Measurements from ENCODE around the gene CLPSL1. TPM values are rescaled to one million over a fixed set of nuclear protein-coding genes. Genes with fewer than 3 reads are reported as not detected.

The CLPSL1 gene
- total RNA-seq, 1 experiment from 2014 or later = not detected

DNA sequence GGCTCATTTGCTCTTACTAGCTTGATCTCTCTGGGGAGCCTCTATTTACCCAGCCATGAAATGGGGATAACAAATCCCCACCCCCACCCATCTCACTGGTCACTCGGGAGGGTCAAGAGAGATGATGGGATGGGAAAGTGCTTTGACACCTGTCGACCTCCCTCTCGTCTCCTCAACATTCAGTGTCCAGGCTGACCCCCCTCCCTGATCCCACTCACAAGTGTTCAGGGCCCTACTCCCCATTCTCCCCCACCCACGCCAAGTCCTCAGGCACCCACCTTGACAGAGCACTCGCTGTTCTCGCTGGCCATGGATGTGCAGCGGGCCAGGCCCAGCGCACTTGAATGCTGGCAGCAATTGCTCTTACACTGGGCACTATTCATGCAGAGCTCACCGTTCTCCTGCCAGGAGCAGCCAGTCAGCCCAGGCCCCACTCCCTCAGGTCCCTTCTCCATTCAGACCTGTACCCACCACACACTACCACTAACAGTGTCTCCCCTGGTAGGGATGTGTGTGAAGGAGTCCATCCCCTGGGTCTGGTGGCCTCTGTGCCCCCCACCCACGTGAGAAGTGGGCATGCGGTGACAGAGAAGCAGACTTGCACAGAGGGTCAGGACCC, 14.7 kb downstream of the CLPSL1 start:
- ATAC-seq = no peak

DNA sequence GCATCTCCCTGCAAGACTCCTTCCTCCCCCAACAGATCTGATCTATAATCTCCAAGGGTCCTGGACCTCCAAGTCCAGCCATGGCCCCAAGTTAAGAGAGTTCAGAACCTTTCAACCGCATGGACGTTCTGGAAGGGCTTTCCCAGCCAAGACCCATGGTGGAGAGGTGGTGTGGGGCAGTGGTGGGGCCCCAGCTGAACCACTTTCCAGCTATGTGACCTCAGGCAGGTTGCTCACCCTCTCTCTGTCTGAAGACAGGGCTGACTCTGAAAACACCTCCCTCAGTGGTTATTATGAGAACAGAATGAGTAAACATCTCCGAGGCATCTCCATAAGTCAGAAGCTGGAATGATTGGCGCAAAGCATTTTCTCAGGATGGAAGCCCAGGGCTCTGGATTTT, 15.4 kb downstream of the CLPSL1 start:
- H3K27ac ChIP-seq (ENCODE audit: low read length) = no peak overlapping the region
- H3K36me3 ChIP-seq (ENCODE audit: low read depth, low read length) = no peaks in the 10 kb centered on the region
- no peaks in the 10 kb centered on the region for H3K27me3 ChIP-seq (ENCODE audit: low read length)
- TF ChIP-seq EZH2 (IDR thresholded peaks at IDR 0.05; ENCODE audit: low read length, unreplicated experiment) (no peak), EZH2phosphoT487 (IDR thresholded peaks at IDR 0.05; ENCODE audit: borderline replicate concordance, low read length) (no peak)
- TF ChIP-seq, protein P1, sequence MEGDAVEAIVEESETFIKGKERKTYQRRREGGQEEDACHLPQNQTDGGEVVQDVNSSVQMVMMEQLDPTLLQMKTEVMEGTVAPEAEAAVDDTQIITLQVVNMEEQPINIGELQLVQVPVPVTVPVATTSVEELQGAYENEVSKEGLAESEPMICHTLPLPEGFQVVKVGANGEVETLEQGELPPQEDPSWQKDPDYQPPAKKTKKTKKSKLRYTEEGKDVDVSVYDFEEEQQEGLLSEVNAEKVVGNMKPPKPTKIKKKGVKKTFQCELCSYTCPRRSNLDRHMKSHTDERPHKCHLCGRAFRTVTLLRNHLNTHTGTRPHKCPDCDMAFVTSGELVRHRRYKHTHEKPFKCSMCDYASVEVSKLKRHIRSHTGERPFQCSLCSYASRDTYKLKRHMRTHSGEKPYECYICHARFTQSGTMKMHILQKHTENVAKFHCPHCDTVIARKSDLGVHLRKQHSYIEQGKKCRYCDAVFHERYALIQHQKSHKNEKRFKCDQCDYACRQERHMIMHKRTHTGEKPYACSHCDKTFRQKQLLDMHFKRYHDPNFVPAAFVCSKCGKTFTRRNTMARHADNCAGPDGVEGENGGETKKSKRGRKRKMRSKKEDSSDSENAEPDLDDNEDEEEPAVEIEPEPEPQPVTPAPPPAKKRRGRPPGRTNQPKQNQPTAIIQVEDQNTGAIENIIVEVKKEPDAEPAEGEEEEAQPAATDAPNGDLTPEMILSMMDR (conservative IDR thresholded peaks at IDR 0.05; ENCODE audit: low read depth, low read length) = no peak
- H3K9me2 ChIP-seq (replicated peaks; ENCODE audit: low read length) = no peaks in the 10 kb centered on the region
- ATAC-seq (no peak), DNase-seq (peak; percentile 17)
- no peaks in the 10 kb centered on the region for H3F3A ChIP-seq (ENCODE audit: low read length, unreplicated experiment)
- CTCF ChIA-PET = no interaction called here
- H3K79me2 ChIP-seq (ENCODE audit: low read length) = no peaks in the 10 kb centered on the region
- no peak overlapping the region for H2AFZ ChIP-seq (ENCODE audit: low read length)
- no peak overlapping the region for H3K9ac ChIP-seq (ENCODE audit: low read length)
- no peak overlapping the region for H3K4me3 ChIP-seq (ENCODE audit: low read length)
- no peaks in the 10 kb centered on the region for H4K20me1 ChIP-seq (ENCODE audit: low read length)
- no TSS peak for BruUV-seq (replicated peaks)
- H3K4me2 ChIP-seq (ENCODE audit: low read length) = no peak overlapping the region
- POLR2A ChIA-PET (ENCODE audit: unreplicated experiment) = no interaction called here
- H3K9me3 ChIP-seq (ENCODE audit: low read length) = no peaks in the 10 kb centered on the region
- H3K4me1 ChIP-seq (ENCODE audit: insufficient read depth, low read length) = no peaks in the 10 kb centered on the region
- intact Hi-C loops (cut with micrococcal nuclease) = no loop called here

More for the DNA sequence above, 14.7 kb downstream of the CLPSL1 start:
- no peaks in the 10 kb centered on the region for H3K79me2 ChIP-seq (ENCODE audit: low read length)
- TF ChIP-seq, protein P1 (conservative IDR thresholded peaks at IDR 0.05; ENCODE audit: low read depth, low read length) = no peak
- H3K9me2 ChIP-seq (replicated peaks; ENCODE audit: low read length) = no peaks in the 10 kb centered on the region
- no peak overlapping the region for H3K4me3 ChIP-seq (ENCODE audit: low read length)
- no peak overlapping the region for H3K4me2 ChIP-seq (ENCODE audit: low read length)
- no peaks in the 10 kb centered on the region; the same call in 1 of the 2 replicates for H3K27me3 ChIP-seq (ENCODE audit: low read length)
- no peaks in the 10 kb centered on the region for H3K36me3 ChIP-seq (ENCODE audit: low read depth, low read length)
- ChIA-PET CTCF (no interaction called here), POLR2A (ENCODE audit: unreplicated experiment) (no interaction called here)
- H4K20me1 ChIP-seq (ENCODE audit: low read length) = no peaks in the 10 kb centered on the region
- H3F3A ChIP-seq (ENCODE audit: low read length, unreplicated experiment) = no peaks in the 10 kb centered on the region
- DNase-seq = no peak
- H3K4me1 ChIP-seq (ENCODE audit: insufficient read depth, low read length) = no peaks in the 10 kb centered on the region
- no peak overlapping the region for H3K9ac ChIP-seq (ENCODE audit: low read length)
- intact Hi-C loops (cut with micrococcal nuclease) = no loop called here
- no TSS peak for BruUV-seq (replicated peaks)
- no peak overlapping the region for H3K27ac ChIP-seq (ENCODE audit: low read length)
- H2AFZ ChIP-seq (ENCODE audit: low read length) = no peak overlapping the region
- no peaks in the 10 kb centered on the region for H3K9me3 ChIP-seq (ENCODE audit: low read length)

DNA sequence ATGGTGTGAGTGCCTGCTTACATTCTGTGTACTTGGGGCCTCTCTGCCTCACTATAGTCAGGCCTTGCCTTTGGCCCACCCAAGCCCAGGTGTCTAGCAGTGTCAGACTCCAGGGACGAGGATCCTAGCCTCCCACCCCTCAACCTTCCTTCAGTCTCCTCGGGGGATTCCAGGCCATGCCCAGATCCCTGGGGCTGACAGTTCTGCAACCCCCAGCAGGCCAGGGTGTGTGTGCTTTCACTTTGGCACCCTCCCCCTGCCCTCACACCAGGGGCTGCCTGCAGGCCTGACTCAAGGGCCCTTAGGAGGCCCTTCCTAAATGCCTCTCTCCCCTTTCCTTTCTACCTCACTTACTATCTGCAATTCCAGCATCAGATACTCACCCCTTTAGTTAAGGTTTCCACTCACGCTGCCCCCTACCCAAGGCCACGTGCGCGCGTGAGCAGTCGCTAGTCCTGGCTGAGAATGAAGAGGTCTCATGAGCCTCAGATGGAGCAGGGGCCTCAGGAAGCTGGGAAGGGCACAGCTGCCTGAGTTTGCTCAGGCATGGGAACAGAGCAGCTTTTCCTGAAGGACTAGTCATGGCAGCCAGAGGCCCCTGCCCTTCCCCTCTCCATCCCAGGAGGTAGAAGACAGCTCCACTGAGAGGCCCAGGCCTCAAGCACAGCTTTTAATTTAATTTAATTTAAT, 17.2 kb downstream of the CLPSL1 start:
- DNase-seq (no peak), ATAC-seq (no peak)
- Histone ChIP-seq H3K4me3 (ENCODE audit: low read length) (no peak overlapping the region), H3K4me1 (ENCODE audit: insufficient read depth, low read length) (no peaks in the 10 kb centered on the region), H3K27me3 (ENCODE audit: low read length) (no peaks in the 10 kb centered on the region), H3K36me3 (ENCODE audit: low read depth, low read length) (no peaks in the 10 kb centered on the region), H3K79me2 (ENCODE audit: low read length) (no peaks in the 10 kb centered on the region), H3F3A (ENCODE audit: low read length, unreplicated experiment) (no peaks in the 10 kb centered on the region), H3K27ac (ENCODE audit: low read length) (no peak overlapping the region), H3K9me2 (replicated peaks; ENCODE audit: low read length) (no peaks in the 10 kb centered on the region), H2AFZ (ENCODE audit: low read length) (no peak overlapping the region), H3K9me3 (ENCODE audit: low read length) (no peaks in the 10 kb centered on the region), H3K4me2 (ENCODE audit: low read length) (no peak overlapping the region), H3K9ac (ENCODE audit: low read length) (no peak overlapping the region), H4K20me1 (ENCODE audit: low read length) (no peaks in the 10 kb centered on the region)
- ChIA-PET CTCF (interaction anchor here (0.5 kb wide), 1 partner anchor 230 kb away, joined by 10 read pairs; no protein-coding TSS in a partner anchor), POLR2A (ENCODE audit: unreplicated experiment) (no interaction called here)
- BruUV-seq (replicated peaks) = no TSS peak
- no peak for TF ChIP-seq EZH2 (IDR thresholded peaks at IDR 0.05; ENCODE audit: low read length, unreplicated experiment)
- TF ChIP-seq EZH2phosphoT487 (IDR thresholded peaks at IDR 0.05; ENCODE audit: borderline replicate concordance, low read length) = no peak
- TF ChIP-seq, protein P1 (conservative IDR thresholded peaks at IDR 0.05; ENCODE audit: low read depth, low read length) = no peak
- intact Hi-C loops (cut with micrococcal nuclease) = loop anchor here (1.0 kb wide), 1 partner anchor 11 kb away; no protein-coding TSS in a partner anchor

Measured in PC-3 (cell line).